Activated naive CD8-positive, alpha-beta T cell treated with anti-CD3 and anti-CD28 coated beads, Interleukin-2, amount 10 ng/mL, durations not matched to agents 7 days and 5 days (primary cell): ENCODE data around the gene SLK. TPM values are rescaled to one million over a fixed set of nuclear protein-coding genes. Genes with fewer than 3 reads are reported as not detected.

Source experiments
- ATAC-seq: fragments of 150-1000 bp; cut with Tn5 transposase; one replicate; pipeline ENCODE4 v1.10.0; 2021; ENCODE audit warnings: low read depth, moderate library complexity
- POLR2A ChIA-PET: fragments of 350-600 bp; sonication (Branson Sonifier 250); formaldehyde crosslinking; loops from one replicate; lab custom pipeline; 2021; ENCODE audit warnings: antibody characterized with exemption; lab: Charles Lee
- DNase-seq: peaks from one replicate; pipeline ENCODE4 v3.0.0; 2021
- H3K27ac Mint-ChIP-seq: one replicate; pipeline ENCODE4 v1.8.0; 2022; ENCODE audit warnings: mild to moderate bottlenecking, mixed read lengths
- H3K27me3 Mint-ChIP-seq: one replicate; pipeline ENCODE4 v1.8.0; 2022; ENCODE audit warnings: mild to moderate bottlenecking, moderate library complexity, mixed read lengths
- H3K36me3 Mint-ChIP-seq: one replicate; pipeline ENCODE4 v1.8.0; 2021; ENCODE audit warnings: mild to moderate bottlenecking, mixed read lengths
- H3K4me1 Mint-ChIP-seq: one replicate; pipeline ENCODE4 v1.8.0; 2021; ENCODE audit warnings: mixed read lengths
- H3K4me3 Mint-ChIP-seq: one replicate; pipeline ENCODE4 v1.8.0; 2022; ENCODE audit warnings: mild to moderate bottlenecking, moderate library complexity, mixed read lengths
- H3K9me3 Mint-ChIP-seq: one replicate; pipeline ENCODE4 v1.8.0; 2021; ENCODE audit warnings: mixed read lengths
- total RNA-seq, 2 experiments: library from RNA; stranded (reverse); gene quantifications; one replicate each; pipeline ENCODE4 v1.2.3, GENCODE V29; 2021

The SLK gene
- total RNA-seq, 2 experiments from 2014 or later = 37.9 to 38.4 TPM

- H3K4me1 Mint-ChIP-seq = no peaks in the 10 kb centered on the region
- no peaks in the 10 kb centered on the region for H3K36me3 Mint-ChIP-seq
- no peaks in the 10 kb centered on the region for H3K9me3 Mint-ChIP-seq
- POLR2A ChIA-PET = no interaction called here
- H3K4me3 Mint-ChIP-seq = no peak overlapping the region
- H3K27ac Mint-ChIP-seq = no peak overlapping the region
- ATAC-seq = no peak
- no peak for DNase-seq
- peaks cover 2% of the 10 kb centered on the region for H3K27me3 Mint-ChIP-seq
Observed at GRCh38 chr10:103930449-103930848, 36.5 kb upstream of the SLK start.

GRCh38 chr10:103930881-103931280 lies 36.1 kb upstream of the SLK start:
- Mint-ChIP-seq H3K27ac (no peak overlapping the region), H3K9me3 (no peaks in the 10 kb centered on the region), H3K4me3 (no peak overlapping the region), H3K27me3 (no peaks in the 10 kb centered on the region), H3K4me1 (no peaks in the 10 kb centered on the region), H3K36me3 (no peaks in the 10 kb centered on the region)
- DNase-seq = no peak
- POLR2A ChIA-PET = no interaction called here
- no peak for ATAC-seq

DNA sequence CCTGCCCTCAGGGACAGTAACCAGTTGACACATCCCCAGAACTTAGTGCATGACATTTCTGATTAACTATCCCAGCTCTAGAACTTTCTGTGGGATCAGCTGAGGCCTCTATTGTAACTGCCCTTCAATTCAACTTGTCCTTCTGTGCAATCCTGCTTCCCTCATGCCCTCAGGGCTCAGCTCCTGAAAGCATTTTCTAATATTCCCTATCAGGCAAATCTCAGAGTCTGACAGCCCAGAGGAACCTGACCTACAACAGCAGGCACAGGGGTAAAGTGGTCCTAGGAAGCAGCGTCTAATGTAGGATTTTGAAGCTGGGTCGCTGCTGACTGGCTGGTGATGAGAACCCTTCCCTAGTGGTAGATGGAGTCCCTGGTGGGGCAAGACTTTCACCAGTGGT lies 35.3 kb upstream of the SLK start:
- Mint-ChIP-seq H3K9me3 (no peaks in the 10 kb centered on the region), H3K4me3 (no peak overlapping the region)
- POLR2A ChIA-PET = no interaction called here

GRCh38 chr10:103932271-103932670 lies 34.7 kb upstream of the SLK start:
- Mint-ChIP-seq H3K9me3 (no peaks in the 10 kb centered on the region), H3K27ac (no peak overlapping the region), H3K36me3 (no peaks in the 10 kb centered on the region), H3K4me1 (no peaks in the 10 kb centered on the region), H3K4me3 (no peak overlapping the region), H3K27me3 (no peaks in the 10 kb centered on the region)
- ATAC-seq (no peak), DNase-seq (no peak)
- POLR2A ChIA-PET = no interaction called here

More for the DNA sequence above, 35.3 kb upstream of the SLK start:
- H3K36me3 Mint-ChIP-seq = no peaks in the 10 kb centered on the region
- no peaks in the 10 kb centered on the region for H3K4me1 Mint-ChIP-seq
- no peak overlapping the region for H3K27ac Mint-ChIP-seq
- ATAC-seq (no peak), DNase-seq (no peak)
- H3K27me3 Mint-ChIP-seq = no peaks in the 10 kb centered on the region

GRCh38 chr10:103932971-103933370 lies 34.0 kb upstream of the SLK start:
- H3K4me3 Mint-ChIP-seq = no peak overlapping the region
- ATAC-seq (no peak), DNase-seq (no peak)
- H3K9me3 Mint-ChIP-seq = no peaks in the 10 kb centered on the region
- no peaks in the 10 kb centered on the region for H3K4me1 Mint-ChIP-seq
- H3K27ac Mint-ChIP-seq = no peak overlapping the region
- H3K27me3 Mint-ChIP-seq = no peaks in the 10 kb centered on the region
- no peaks in the 10 kb centered on the region for H3K36me3 Mint-ChIP-seq
- POLR2A ChIA-PET = no interaction called here

- ATAC-seq (no peak), DNase-seq (no peak)
- no peaks in the 10 kb centered on the region for H3K9me3 Mint-ChIP-seq
- H3K4me3 Mint-ChIP-seq = no peak overlapping the region
- no peak overlapping the region for H3K27ac Mint-ChIP-seq
- no peaks in the 10 kb centered on the region for H3K27me3 Mint-ChIP-seq
- POLR2A ChIA-PET = no interaction called here
- H3K4me1 Mint-ChIP-seq = no peaks in the 10 kb centered on the region
- H3K36me3 Mint-ChIP-seq = no peaks in the 10 kb centered on the region
Observed at GRCh38 chr10:103933557-103934121, 33.3 kb upstream of the SLK start.

GRCh38 chr10:103934308-103934707 lies 32.6 kb upstream of the SLK start:
- Mint-ChIP-seq H3K27ac (no peak overlapping the region), H3K36me3 (no peaks in the 10 kb centered on the region), H3K4me1 (no peaks in the 10 kb centered on the region), H3K4me3 (no peak overlapping the region), H3K9me3 (no peaks in the 10 kb centered on the region), H3K27me3 (no peaks in the 10 kb centered on the region)
- DNase-seq (no peak), ATAC-seq (no peak)
- POLR2A ChIA-PET = no interaction called here

GRCh38 chr10:103936022-103936421 lies 30.9 kb upstream of the SLK start:
- POLR2A ChIA-PET = interaction anchor here (1.4 kb wide), 1 partner anchor 186 kb away, joined by 4 read pairs; the partner anchor contains the start of gene SFR1

DNA sequence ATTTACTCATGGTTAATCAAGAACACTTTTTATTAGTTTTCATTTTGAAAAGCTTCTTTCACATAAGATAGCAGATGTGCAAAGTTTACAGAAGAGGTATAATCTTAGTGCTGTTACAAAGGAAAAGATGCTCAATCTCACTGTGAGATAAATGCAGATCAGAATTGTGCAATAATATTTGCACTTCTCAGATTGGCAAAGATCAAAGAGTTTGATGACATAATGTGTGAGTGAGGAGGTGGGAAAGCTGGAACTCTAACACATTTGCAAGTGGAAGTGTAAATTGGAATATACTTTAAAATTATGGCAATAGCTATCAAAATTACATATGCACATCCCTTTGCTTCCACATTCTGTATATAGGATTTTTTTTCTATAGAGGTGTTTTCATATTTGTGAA lies 27.4 kb upstream of the SLK start:
- POLR2A ChIA-PET = no interaction called here
- H3K4me3 Mint-ChIP-seq = no peak overlapping the region
- no peaks in the 10 kb centered on the region for H3K9me3 Mint-ChIP-seq
- DNase-seq (no peak), ATAC-seq (no peak)
- no peaks in the 10 kb centered on the region for H3K27me3 Mint-ChIP-seq
- H3K27ac Mint-ChIP-seq = no peak overlapping the region
- no peaks in the 10 kb centered on the region for H3K36me3 Mint-ChIP-seq
- no peaks in the 10 kb centered on the region for H3K4me1 Mint-ChIP-seq

More at GRCh38 chr10:103936022-103936421, 30.9 kb upstream of the SLK start:
- H3K9me3 Mint-ChIP-seq = no peaks in the 10 kb centered on the region
- H3K27ac Mint-ChIP-seq = no peak overlapping the region
- no peak overlapping the region for H3K4me3 Mint-ChIP-seq
- H3K4me1 Mint-ChIP-seq = no peaks in the 10 kb centered on the region
- DNase-seq = no peak
- ATAC-seq = no peak
- H3K36me3 Mint-ChIP-seq = no peaks in the 10 kb centered on the region
- H3K27me3 Mint-ChIP-seq = no peaks in the 10 kb centered on the region

DNA sequence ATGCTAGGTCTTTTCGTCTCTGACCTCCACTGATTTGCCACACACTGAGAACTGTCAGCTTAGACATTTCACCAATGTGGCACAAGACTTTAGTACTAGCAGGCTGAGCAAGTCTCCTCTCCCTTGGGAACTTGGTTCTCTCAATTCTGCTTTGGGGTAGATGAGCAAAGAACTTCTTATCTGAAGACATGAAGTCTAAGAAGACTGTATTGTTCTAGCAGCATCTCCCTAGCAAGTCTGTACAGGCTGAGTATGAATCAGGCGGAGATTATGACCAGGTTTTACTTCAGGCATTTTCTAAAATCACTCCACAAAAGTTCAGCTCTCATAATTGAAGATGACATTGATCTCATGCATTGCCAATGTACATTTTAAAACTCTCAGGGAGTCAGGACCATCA lies 25.1 kb upstream of the SLK start:
- H3K27me3 Mint-ChIP-seq = no peaks in the 10 kb centered on the region

DNA sequence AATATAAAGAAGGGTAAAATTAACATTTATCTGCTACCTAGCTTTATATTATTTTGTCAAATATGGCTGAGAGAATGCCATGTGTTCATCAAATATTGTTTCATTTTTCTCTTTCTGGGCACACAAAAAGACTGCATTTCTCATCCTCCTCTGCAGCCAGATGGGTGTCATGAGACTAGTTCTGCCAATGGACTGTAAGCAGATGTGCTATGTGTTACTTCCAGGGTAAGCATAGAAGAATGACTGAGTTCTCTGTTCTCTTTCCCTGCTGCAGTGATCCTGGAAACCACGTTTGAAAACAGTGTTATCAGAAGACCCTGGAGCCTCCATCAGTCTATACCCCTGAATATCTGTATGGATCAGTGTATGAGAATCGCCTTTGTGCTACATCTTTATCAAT lies 24.1 kb upstream of the SLK start:
- Mint-ChIP-seq H3K4me1 (peaks cover 7% of the 10 kb centered on the region), H3K27me3 (no peaks in the 10 kb centered on the region), H3K36me3 (no peaks in the 10 kb centered on the region), H3K4me3 (no peak overlapping the region), H3K9me3 (no peaks in the 10 kb centered on the region), H3K27ac (no peak overlapping the region)
- POLR2A ChIA-PET = no interaction called here
- DNase-seq (no peak), ATAC-seq (no peak)

More for the DNA sequence above, 25.1 kb upstream of the SLK start:
- POLR2A ChIA-PET = no interaction called here
- DNase-seq (no peak), ATAC-seq (no peak)
- no peaks in the 10 kb centered on the region for H3K9me3 Mint-ChIP-seq
- no peaks in the 10 kb centered on the region for H3K36me3 Mint-ChIP-seq
- no peak overlapping the region for H3K27ac Mint-ChIP-seq
- no peaks in the 10 kb centered on the region for H3K4me1 Mint-ChIP-seq
- no peak overlapping the region for H3K4me3 Mint-ChIP-seq

DNA sequence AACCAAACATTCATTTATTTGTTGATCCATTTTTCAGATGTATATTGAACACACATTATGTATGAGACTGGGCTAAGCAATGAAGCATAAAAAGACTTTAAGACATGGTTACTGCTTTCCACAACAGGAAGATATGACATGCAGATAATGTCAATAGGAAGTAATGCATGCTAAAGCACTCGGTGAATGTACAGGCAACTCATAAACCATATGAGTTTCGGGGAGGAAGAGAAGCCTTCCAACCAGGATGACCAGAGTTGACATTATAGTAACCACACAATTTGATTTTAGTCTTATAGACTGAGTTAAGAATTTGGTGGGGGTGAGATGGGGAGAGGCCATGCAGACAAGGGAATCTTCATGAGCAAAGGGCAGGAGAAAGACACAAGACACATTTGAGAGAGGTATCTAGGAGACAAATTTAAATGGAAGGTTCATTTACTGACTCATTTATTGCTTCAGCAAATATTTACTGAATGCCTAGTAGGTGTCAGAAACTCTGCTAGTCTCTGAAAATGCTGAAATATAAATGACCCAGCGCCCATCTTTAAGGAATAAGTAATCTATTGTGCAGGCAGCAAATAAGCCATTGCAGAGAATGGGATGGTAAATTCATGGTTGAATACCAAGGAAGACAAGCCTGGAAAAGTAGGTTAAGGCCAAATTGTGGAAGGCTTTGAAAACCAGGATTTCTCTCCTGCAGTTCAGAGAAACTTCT lies 19.0 kb upstream of the SLK start:
- ATAC-seq (peak; percentile 33), DNase-seq (no peak)
- Mint-ChIP-seq H3K9me3 (no peaks in the 10 kb centered on the region), H3K27ac (peak overlapping the region; percentile 42), H3K4me3 (peak overlapping the region; percentile 14), H3K36me3 (no peaks in the 10 kb centered on the region), H3K27me3 (no peaks in the 10 kb centered on the region), H3K4me1 (peaks cover 14% of the 10 kb centered on the region)
- POLR2A ChIA-PET = no interaction called here

DNA sequence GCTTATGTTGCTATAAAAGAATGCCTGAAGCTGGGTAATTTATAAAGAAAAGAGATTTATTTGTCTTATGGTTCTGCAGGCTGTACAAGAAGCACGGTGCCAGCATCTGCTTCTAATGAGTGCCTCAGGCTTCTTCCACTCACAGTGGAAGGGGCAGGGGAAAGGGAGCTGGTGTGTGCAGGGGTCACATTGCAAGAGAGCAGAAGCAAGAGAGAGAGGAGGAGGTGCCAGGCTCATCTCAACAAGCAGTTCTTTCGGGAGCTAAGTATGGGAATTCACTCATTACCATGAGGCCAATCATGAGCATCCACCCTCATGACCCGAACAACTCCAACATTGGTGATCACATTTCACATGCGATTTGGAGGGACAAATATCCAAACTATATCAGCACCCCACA lies 17.2 kb upstream of the SLK start:
- Mint-ChIP-seq H3K4me3 (no peak overlapping the region), H3K4me1 (peaks cover 16% of the 10 kb centered on the region), H3K27me3 (peaks cover 2% of the 10 kb centered on the region), H3K36me3 (no peaks in the 10 kb centered on the region), H3K9me3 (peaks cover 2% of the 10 kb centered on the region), H3K27ac (no peak overlapping the region)
- DNase-seq (no peak), ATAC-seq (no peak)
- POLR2A ChIA-PET = interaction anchor here (0.5 kb wide), 1 partner anchor 1287 kb away, joined by 3 read pairs; no protein-coding TSS in a partner anchor

DNA sequence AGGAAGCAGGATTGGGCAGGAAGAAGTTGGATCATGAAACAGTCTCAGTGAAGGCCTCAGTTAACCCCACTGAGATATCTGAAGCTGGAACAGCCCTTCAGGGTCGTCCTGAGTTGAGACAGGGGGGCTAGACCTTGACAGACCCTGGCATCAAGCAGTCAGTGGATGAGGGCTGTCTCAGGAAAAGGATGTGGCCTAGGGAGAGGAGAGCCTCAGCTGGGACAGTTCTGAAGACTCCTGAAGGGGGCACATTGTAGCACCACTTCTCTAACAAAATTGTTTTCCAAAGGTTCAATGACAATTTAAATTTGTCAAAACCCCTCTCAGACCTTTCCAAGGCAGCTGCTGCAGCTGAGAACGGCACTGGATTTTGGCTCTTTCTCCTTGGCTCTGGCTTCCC lies 15.8 kb upstream of the SLK start:
- POLR2A ChIA-PET = no interaction called here
- ATAC-seq (no peak), DNase-seq (no peak)
- no peak overlapping the region for H3K4me3 Mint-ChIP-seq
- H3K27me3 Mint-ChIP-seq = peaks cover 2% of the 10 kb centered on the region
- H3K4me1 Mint-ChIP-seq = peaks cover 16% of the 10 kb centered on the region
- H3K9me3 Mint-ChIP-seq = peaks cover 4% of the 10 kb centered on the region
- peaks cover 2% of the 10 kb centered on the region for H3K36me3 Mint-ChIP-seq
- H3K27ac Mint-ChIP-seq = no peak overlapping the region
